Mesenchymal stem cell (in vitro differentiated cells and primary cell): ENCODE results near the gene CKAP4.
A peak's percentile ranks its signal among the peaks of the same experiment; 100 is the strongest.

Experiments used
- DNase-seq: peaks from one replicate; pipeline ENCODE4 v3.0.0-alpha.2; 2013
- H2AFZ ChIP-seq: one replicate; pipeline ENCODE4 v1.6.1; 2013; ENCODE audit warnings: low read depth, mild to moderate bottlenecking, control low read depth, inconsistent platforms, low read length, moderate library complexity
- H2AK5ac ChIP-seq: 2 replicates; pipeline ENCODE4 v1.6.1; 2013; ENCODE audit warnings: low read length, moderate library complexity, mild to moderate bottlenecking, inconsistent platforms; ENCODE audit not compliant: severe bottlenecking
- H2BK120ac ChIP-seq: one replicate; pipeline ENCODE4 v1.6.1; 2013; ENCODE audit warnings: low read depth, mild to moderate bottlenecking, inconsistent platforms, low read length, moderate library complexity
- H2BK12ac ChIP-seq, 2 experiments: one replicate each; pipeline ENCODE4 v1.6.1; 2013; ENCODE audit warnings: inconsistent platforms in 2 of 2, low read length in 2 of 2, mild to moderate bottlenecking in 2 of 2, moderate library complexity in 2 of 2, control low read depth in 1 of 2
- H2BK15ac ChIP-seq: one replicate; pipeline ENCODE4 v1.6.1; 2013; ENCODE audit warnings: mild to moderate bottlenecking, low read depth, inconsistent platforms; ENCODE audit not compliant: poor library complexity, severe bottlenecking
- H2BK5ac ChIP-seq: 2 replicates; pipeline ENCODE4 v1.6.1; 2013; ENCODE audit warnings: low read depth, mild to moderate bottlenecking, low read length, control low read depth, inconsistent platforms; ENCODE audit not compliant: poor library complexity, severe bottlenecking
- H3K14ac ChIP-seq, 2 experiments: one replicate each; pipeline ENCODE4 v1.6.1; 2013; ENCODE audit warnings: inconsistent platforms in 2 of 2, low read length in 2 of 2, control low read depth in 1 of 2, mild to moderate bottlenecking in 1 of 2, moderate library complexity in 1 of 2
- H3K18ac ChIP-seq, 2 experiments: one replicate each; pipeline ENCODE4 v1.6.1; 2013; ENCODE audit warnings: inconsistent platforms in 2 of 2, low read length in 2 of 2, control low read depth in 1 of 2, low read depth in 1 of 2, mild to moderate bottlenecking in 1 of 2
- H3K23ac ChIP-seq, 2 experiments: one replicate each; pipeline ENCODE4 v1.6.1; 2013; ENCODE audit warnings: inconsistent platforms in 2 of 2, low read length in 2 of 2, mild to moderate bottlenecking in 2 of 2, moderate library complexity in 2 of 2, control low read depth in 1 of 2
- H3K27ac ChIP-seq: 2 replicates; pipeline ENCODE4 v1.5.1; 2013; ENCODE audit warnings: mild to moderate bottlenecking, moderate library complexity, low read length, control low read depth, inconsistent platforms; ENCODE audit not compliant: poor library complexity, severe bottlenecking
- H3K27me3 ChIP-seq, 2 experiments: 2 replicates each; pipeline versions ENCODE4 v1.6.1 to v1.7.0; 2013; ENCODE audit warnings: low read length in 2 of 2, mild to moderate bottlenecking in 2 of 2, moderate library complexity in 2 of 2, control low read depth in 1 of 2, inconsistent platforms in 1 of 2; ENCODE audit not compliant: control insufficient read depth in 1 of 2, insufficient read depth in 1 of 2
- H3K36me3 ChIP-seq, 2 experiments: 2 replicates each; pipeline versions ENCODE4 v1.6.1 to v1.7.0; 2013; ENCODE audit warnings: low read length in 2 of 2, control low read depth in 1 of 2, inconsistent platforms in 1 of 2, low read depth in 1 of 2, mild to moderate bottlenecking in 1 of 2; ENCODE audit not compliant: insufficient read depth in 2 of 2, control insufficient read depth in 1 of 2
- H3K4ac ChIP-seq, 2 experiments: one replicate each; pipeline ENCODE4 v1.6.1; 2013; ENCODE audit warnings: inconsistent platforms in 2 of 2, low read length in 2 of 2, mild to moderate bottlenecking in 2 of 2, moderate library complexity in 2 of 2, control low read depth in 1 of 2, low read depth in 1 of 2
- H3K4me1 ChIP-seq: 2 replicates; pipeline ENCODE4 v1.6.1; 2013; ENCODE audit warnings: low read depth, low read length, control low read depth; ENCODE audit not compliant: control insufficient read depth, insufficient read depth
- H3K4me2 ChIP-seq: 2 replicates; pipeline ENCODE4 v1.6.1; 2013; ENCODE audit warnings: low read length, mild to moderate bottlenecking, inconsistent platforms; ENCODE audit not compliant: poor library complexity, severe bottlenecking
- H3K4me3 ChIP-seq, 2 experiments: 2 replicates each; pipeline versions ENCODE4 v1.5.1 to v1.7.0; 2013; ENCODE audit warnings: low read length in 2 of 2, mild to moderate bottlenecking in 2 of 2, control low read depth in 1 of 2, low read depth in 1 of 2; ENCODE audit not compliant: insufficient read depth in 1 of 2
- H3K79me1 ChIP-seq: replicated peaks from 2 replicates; pipeline ENCODE4 v1.6.1; 2013; ENCODE audit warnings: mild to moderate bottlenecking, control low read depth, low read length, inconsistent platforms; ENCODE audit not compliant: poor library complexity, severe bottlenecking
- H3K9ac ChIP-seq: 2 replicates; pipeline ENCODE4 v1.7.0; 2013; ENCODE audit warnings: mild to moderate bottlenecking, low read length, moderate library complexity
- H3K9me3 ChIP-seq: 2 replicates; pipeline ENCODE4 v1.7.0; 2013; ENCODE audit warnings: mild to moderate bottlenecking, low read length; ENCODE audit not compliant: control insufficient read depth
- H4K8ac ChIP-seq: one replicate; pipeline ENCODE4 v1.6.1; 2013; ENCODE audit warnings: inconsistent platforms, mild to moderate bottlenecking, low read length, moderate library complexity
- H4K91ac ChIP-seq: one replicate; pipeline ENCODE4 v1.6.1; 2013; ENCODE audit warnings: mild to moderate bottlenecking, low read length, inconsistent platforms
- WGBS: methylation state at CpG from one replicate; pipeline ENCODE4 v1.1.7; 2013; ENCODE audit warnings: mixed read lengths; 5-methylcytosine and 5-hydroxymethylcytosine counted together

CKAP4 gene

DNA sequence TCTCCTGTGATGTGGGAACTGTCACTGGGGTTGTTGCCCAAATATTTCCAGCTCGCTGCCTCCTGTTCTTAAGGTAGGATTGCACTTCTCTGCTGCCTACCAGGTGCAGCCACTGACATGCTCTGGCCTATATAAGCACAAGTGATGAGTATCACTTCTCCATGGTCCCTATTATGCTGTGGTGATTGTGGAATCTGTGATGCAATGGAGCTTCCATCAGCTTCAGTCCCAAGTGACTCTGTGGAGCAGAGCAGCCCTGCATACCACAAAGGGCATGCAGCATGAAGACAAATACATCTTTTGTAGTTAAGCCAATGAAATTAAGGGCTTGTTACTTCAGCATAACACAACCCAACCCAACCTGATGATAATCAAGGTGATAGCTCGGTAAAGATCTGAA is 43.5 kb downstream of the CKAP4 start:
- no peaks in the 10 kb centered on the region for H3K27me3 ChIP-seq
- no peak overlapping the region for H4K91ac ChIP-seq
- no peak overlapping the region for H2AK5ac ChIP-seq
- no peak overlapping the region for H2BK5ac ChIP-seq
- no peak overlapping the region for H2BK12ac ChIP-seq
- H2AFZ ChIP-seq: no peak overlapping the region
- no peaks in the 10 kb centered on the region for H3K9me3 ChIP-seq
- no peaks in the 10 kb centered on the region for H3K4me1 ChIP-seq
- DNase-seq: no peak
- 51% methylated on average over 2 of the region's 2 CpGs for WGBS
- no peak overlapping the region for H3K4ac ChIP-seq
- no peak overlapping the region for H4K8ac ChIP-seq
- H3K9ac ChIP-seq: no peak overlapping the region
- H3K4me2 ChIP-seq: no peak overlapping the region
- H3K36me3 ChIP-seq: no peaks in the 10 kb centered on the region
- no peak overlapping the region for H3K18ac ChIP-seq
- no peak overlapping the region for H3K23ac ChIP-seq
- no peak overlapping the region for H3K4me3 ChIP-seq
- H2BK15ac ChIP-seq: no peak overlapping the region
- no peak overlapping the region for H2BK120ac ChIP-seq
- H3K27ac ChIP-seq: no peak overlapping the region
- no peaks in the 10 kb centered on the region for H3K79me1 ChIP-seq
- H3K14ac ChIP-seq: no peak overlapping the region

- Histone ChIP-seq H3K14ac (no peak overlapping the region), H3K4ac (no peak overlapping the region), H3K27ac (no peak overlapping the region), H3K27me3 (no peaks in the 10 kb centered on the region), H2BK5ac (no peak overlapping the region), H3K79me1 (no peaks in the 10 kb centered on the region), H3K4me1 (peaks cover 7% of the 10 kb centered on the region), H2BK12ac (no peak overlapping the region), H3K9me3 (no peaks in the 10 kb centered on the region), H2BK15ac (no peak overlapping the region), H3K4me3 (no peak overlapping the region), H4K8ac (no peak overlapping the region), H3K4me2 (no peak overlapping the region), H3K18ac (no peak overlapping the region), H2BK120ac (no peak overlapping the region), H3K36me3 (no peaks in the 10 kb centered on the region), H2AFZ (no peak overlapping the region), H3K23ac (no peak overlapping the region), H3K9ac (peak overlapping the region; percentile 45), H4K91ac (no peak overlapping the region), H2AK5ac (no peak overlapping the region)
- DNase-seq: no peak
- WGBS: over 99% methylated on average over 6 of the region's 8 CpGs
Measured at GRCh38 chr12:106197906-106198623, 49.8 kb downstream of the CKAP4 start.

DNA sequence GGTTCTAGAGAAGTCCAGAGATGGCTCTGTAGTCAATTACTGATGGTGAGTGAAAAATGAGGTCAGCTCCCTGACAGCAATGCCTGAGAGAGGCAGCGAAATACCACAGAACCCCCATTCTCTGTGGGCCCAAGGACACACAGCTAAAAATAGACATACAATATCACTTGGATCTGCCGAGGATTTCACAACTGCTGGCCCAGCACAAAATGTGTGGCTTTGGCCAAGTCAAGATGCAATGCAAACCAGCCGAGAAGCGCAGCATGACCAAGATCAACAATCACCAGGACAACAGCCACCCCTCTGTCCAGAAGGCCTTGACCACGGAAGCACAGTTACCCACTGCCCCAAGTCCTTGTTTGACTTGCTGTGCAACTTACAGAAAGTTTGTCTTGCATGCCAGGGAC is 52.2 kb downstream of the CKAP4 start:
- Histone ChIP-seq H2BK15ac (no peak overlapping the region), H3K9me3 (no peaks in the 10 kb centered on the region), H4K91ac (no peak overlapping the region), H2AFZ (no peak overlapping the region), H3K18ac (no peak overlapping the region), H3K27ac (peak overlapping the region; percentile 17), H2BK12ac (no peak overlapping the region), H3K79me1 (no peaks in the 10 kb centered on the region), H2BK5ac (no peak overlapping the region), H3K9ac (peak overlapping the region; percentile 73), H2AK5ac (no peak overlapping the region), H3K23ac (no peak overlapping the region), H3K4me1 (peaks cover 7% of the 10 kb centered on the region), H3K4ac (no peak overlapping the region), H2BK120ac (no peak overlapping the region), H3K4me2 (no peak overlapping the region), H3K27me3 (no peaks in the 10 kb centered on the region), H3K36me3 (no peaks in the 10 kb centered on the region), H3K14ac (no peak overlapping the region), H4K8ac (no peak overlapping the region), H3K4me3 (peak overlapping the region in 1 of 2 experiments; percentile 46)
- WGBS: 52% methylated on average over 5 of the region's 5 CpGs
- peak; percentile 89 for DNase-seq

GRCh38 chr12:106194351-106194750 is 53.5 kb downstream of the CKAP4 start:
- H3K4ac ChIP-seq: no peak overlapping the region

More at GRCh38 chr12:106194351-106194750, 53.5 kb downstream of the CKAP4 start:
- Histone ChIP-seq H3K23ac (no peak overlapping the region), H3K36me3 (no peaks in the 10 kb centered on the region), H2BK15ac (no peak overlapping the region), H2AFZ (no peak overlapping the region), H2BK5ac (no peak overlapping the region), H2BK120ac (no peak overlapping the region), H4K91ac (no peak overlapping the region), H3K9me3 (no peaks in the 10 kb centered on the region), H3K79me1 (no peaks in the 10 kb centered on the region), H3K4me2 (no peak overlapping the region), H3K27ac (no peak overlapping the region), H3K14ac (no peak overlapping the region), H3K9ac (peak overlapping the region; percentile 54), H3K4me1 (peaks cover 7% of the 10 kb centered on the region), H4K8ac (no peak overlapping the region), H3K18ac (no peak overlapping the region), H2AK5ac (no peak overlapping the region), H3K4me3 (no peak overlapping the region), H2BK12ac (no peak overlapping the region), H3K27me3 (no peaks in the 10 kb centered on the region)
- WGBS: 98% methylated on average over 2 of the region's 3 CpGs
- no peak for DNase-seq
